ENCODE data around the gene RAI2.

DNA sequence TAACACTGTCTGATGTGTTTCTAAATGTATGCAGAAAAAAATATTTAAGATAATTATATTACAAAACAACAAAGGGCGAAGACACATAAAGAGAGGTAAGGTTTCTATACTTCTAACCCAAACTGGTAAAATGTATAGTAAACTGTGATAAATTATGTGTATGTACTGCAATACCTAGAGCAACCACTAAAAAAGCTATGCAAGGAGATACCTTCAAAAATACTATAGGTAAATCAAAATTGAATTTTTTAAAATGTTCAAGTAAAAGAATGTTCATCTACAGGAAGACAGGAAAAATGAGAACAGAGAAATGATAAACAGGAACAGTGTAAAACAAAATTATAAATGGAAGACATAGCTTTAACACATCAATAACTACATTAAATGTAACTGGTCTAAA is 27.3 kb upstream of the RAI2 start:
- TF ChIP-seq, protein P1, sequence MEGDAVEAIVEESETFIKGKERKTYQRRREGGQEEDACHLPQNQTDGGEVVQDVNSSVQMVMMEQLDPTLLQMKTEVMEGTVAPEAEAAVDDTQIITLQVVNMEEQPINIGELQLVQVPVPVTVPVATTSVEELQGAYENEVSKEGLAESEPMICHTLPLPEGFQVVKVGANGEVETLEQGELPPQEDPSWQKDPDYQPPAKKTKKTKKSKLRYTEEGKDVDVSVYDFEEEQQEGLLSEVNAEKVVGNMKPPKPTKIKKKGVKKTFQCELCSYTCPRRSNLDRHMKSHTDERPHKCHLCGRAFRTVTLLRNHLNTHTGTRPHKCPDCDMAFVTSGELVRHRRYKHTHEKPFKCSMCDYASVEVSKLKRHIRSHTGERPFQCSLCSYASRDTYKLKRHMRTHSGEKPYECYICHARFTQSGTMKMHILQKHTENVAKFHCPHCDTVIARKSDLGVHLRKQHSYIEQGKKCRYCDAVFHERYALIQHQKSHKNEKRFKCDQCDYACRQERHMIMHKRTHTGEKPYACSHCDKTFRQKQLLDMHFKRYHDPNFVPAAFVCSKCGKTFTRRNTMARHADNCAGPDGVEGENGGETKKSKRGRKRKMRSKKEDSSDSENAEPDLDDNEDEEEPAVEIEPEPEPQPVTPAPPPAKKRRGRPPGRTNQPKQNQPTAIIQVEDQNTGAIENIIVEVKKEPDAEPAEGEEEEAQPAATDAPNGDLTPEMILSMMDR (IDR thresholded peaks at IDR 0.05): no peak
- TF ChIP-seq POLR2A (IDR thresholded peaks at IDR 0.05) (no peak), EP300 (IDR thresholded peaks at IDR 0.05) (no peak)
